Keratinocyte (primary cell): ENCODE measurements around the gene TVP23A. TPM values are rescaled to one million over a fixed set of nuclear protein-coding genes. Genes with fewer than 3 reads are reported as not detected.

Experiments
- DNase-seq: peaks from one replicate; pipeline ENCODE4 v3.0.0-alpha.2; 2011; ENCODE audit warnings: low read depth, missing footprints, low spot score
- FAIRE-seq: peaks from 2 replicates; lab custom pipeline; 2011; peaks lifted over from hg19 to GRCh38; lab: Jason Lieb, UNC
- H2AFZ ChIP-seq: 2 replicates; pipeline ENCODE4 v1.6.0; 2012; ENCODE audit warnings: low read length, control low read depth, inconsistent platforms; ENCODE audit not compliant: control insufficient read depth
- H3K27ac ChIP-seq: 2 replicates; pipeline ENCODE4 v1.5.1; 2011; ENCODE audit warnings: low read length; ENCODE audit not compliant: control insufficient read depth, insufficient read depth
- H3K27me3 ChIP-seq: 3 replicates; pipeline ENCODE4 v1.6.0; 2011; ENCODE audit warnings: low read length; ENCODE audit not compliant: control insufficient read depth, insufficient read depth; ENCODE audit errors: extremely low read depth
- H3K36me3 ChIP-seq, 2 experiments: 2 replicates in 1 of 2; 3 replicates in 1 of 2; pipeline ENCODE4 v1.5.1; 2011; ENCODE audit warnings: low read length in 2 of 2, mild to moderate bottlenecking in 1 of 2; ENCODE audit not compliant: control insufficient read depth in 2 of 2, insufficient read depth in 2 of 2; ENCODE audit errors: extremely low read depth in 1 of 2
- H3K4me1 ChIP-seq: 3 replicates; pipeline ENCODE4 v1.5.1; 2011; ENCODE audit warnings: low read length; ENCODE audit not compliant: control insufficient read depth, insufficient read depth; ENCODE audit errors: extremely low read depth
- H3K4me2 ChIP-seq: 3 replicates; pipeline ENCODE4 v1.6.0; 2011; ENCODE audit warnings: low read depth, low read length; ENCODE audit not compliant: control insufficient read depth, insufficient read depth; ENCODE audit errors: extremely low read depth
- H3K4me3 ChIP-seq, 3 experiments: fragments of 200-600 bp in 1 of 3; sonication (generic) in 1 of 3; 2 replicates in 2 of 3; 3 replicates in 1 of 3; pipeline ENCODE4 v1.5.1; 2011 to 2016; ENCODE audit warnings: low read length in 3 of 3, mild to moderate bottlenecking in 3 of 3, control low read depth in 2 of 3, inconsistent platforms in 1 of 3, low read depth in 1 of 3, mixed read lengths in 1 of 3, mixed run types in 1 of 3, moderate library complexity in 1 of 3; ENCODE audit not compliant: control insufficient read depth in 2 of 3, insufficient read depth in 2 of 3; ENCODE audit errors: extremely low read depth in 1 of 3
- H3K79me2 ChIP-seq: 2 replicates; pipeline ENCODE4 v1.6.0; 2012; ENCODE audit warnings: low read length; ENCODE audit not compliant: control insufficient read depth, insufficient read depth
- H3K9ac ChIP-seq: 3 replicates; pipeline ENCODE4 v1.6.0; 2011; ENCODE audit warnings: low read length; ENCODE audit not compliant: control insufficient read depth, insufficient read depth; ENCODE audit errors: extremely low read depth
- H3K9me1 ChIP-seq: 3 replicates; pipeline ENCODE4 v1.6.0; 2011; ENCODE audit warnings: low read length; ENCODE audit not compliant: control insufficient read depth, insufficient read depth; ENCODE audit errors: extremely low read depth
- H3K9me3 ChIP-seq: 2 replicates; pipeline ENCODE4 v1.5.1; 2012; ENCODE audit warnings: low read depth, low read length; ENCODE audit not compliant: control insufficient read depth
- H4K20me1 ChIP-seq: 3 replicates; pipeline ENCODE4 v1.6.0; 2011; ENCODE audit warnings: low read length; ENCODE audit not compliant: control insufficient read depth, insufficient read depth; ENCODE audit errors: extremely low read depth
- EZH2 ChIP-seq: IDR thresholded peaks from one replicate; pipeline ENCODE4 v1.6.1; 2012; ENCODE audit warnings: inconsistent platforms, mild to moderate bottlenecking, low read length, moderate library complexity
- dilution Hi-C: fragments of 300-500 bp; cut with MboI; formaldehyde crosslinking; loops from one replicate; pipeline ENCODE4 v1.7.0; 2020; ENCODE audit warnings: low sequenced_read_pairs; ENCODE audit not compliant: extremely low pct_ligation_motif_present
- polyA plus RNA-seq, 5 experiments: library from polyadenylated mRNA; depleted of rRNA in 3 of 5; stranded (reverse) in 3 of 5; stranded (forward) in 1 of 5; unstranded in 1 of 5; fragments of >200 nt; gene quantifications; 1 replicate in 1 of 5; 2 replicates in 3 of 5; 3 replicates in 1 of 5; pipeline versions ENCODE4 v1.2.1 to v1.2.3, GENCODE V29; 2011 to 2012; ENCODE audit warnings: missing spikeins in 2 of 5, low read depth in 1 of 5, low replicate concordance in 1 of 5
- TF ChIP-seq, protein P1 (sequence below), 3 experiments: IDR thresholded peaks in 1 of 3; conservative IDR thresholded peaks in 1 of 3; optimal IDR thresholded peaks in 1 of 3; 2 replicates in 2 of 3; 3 replicates in 1 of 3; pipeline versions ENCODE3 to v1.5.1; 2011; ENCODE audit warnings: low read length in 3 of 3, mild to moderate bottlenecking in 3 of 3, moderate library complexity in 2 of 3, control low read depth in 1 of 3, inconsistent platforms in 1 of 3; ENCODE audit not compliant: insufficient read depth in 2 of 3; ENCODE audit errors: extremely low read depth in 1 of 3

The TVP23A gene
- polyA plus RNA-seq, 1 donor (not counting 4 experiments of a cell fraction or from before 2014, with no cell fraction given) = not detected

DNA sequence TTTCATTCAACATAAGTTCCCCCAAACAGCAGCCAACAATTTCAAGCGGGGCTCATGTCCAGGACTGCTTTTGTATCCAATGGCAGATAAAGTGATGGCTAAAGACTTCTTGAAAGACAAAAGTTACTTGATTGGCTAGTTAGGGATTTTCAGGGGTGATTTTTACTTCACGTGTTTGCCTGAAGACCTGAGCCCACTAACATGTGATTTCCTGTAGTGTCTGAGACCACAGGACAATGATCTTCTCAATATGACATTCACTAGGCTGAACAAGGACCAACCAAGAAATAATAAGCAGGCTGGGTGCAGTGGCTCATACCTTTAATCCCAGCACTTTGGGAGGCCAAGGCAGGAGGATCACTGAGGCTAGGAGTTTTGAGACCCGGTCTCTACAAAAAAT, 10.4 kb downstream of the TVP23A start:
- H3K4me2 ChIP-seq = no peak overlapping the region
- dilution Hi-C loops = no loop called here
- TF ChIP-seq, protein P1, sequence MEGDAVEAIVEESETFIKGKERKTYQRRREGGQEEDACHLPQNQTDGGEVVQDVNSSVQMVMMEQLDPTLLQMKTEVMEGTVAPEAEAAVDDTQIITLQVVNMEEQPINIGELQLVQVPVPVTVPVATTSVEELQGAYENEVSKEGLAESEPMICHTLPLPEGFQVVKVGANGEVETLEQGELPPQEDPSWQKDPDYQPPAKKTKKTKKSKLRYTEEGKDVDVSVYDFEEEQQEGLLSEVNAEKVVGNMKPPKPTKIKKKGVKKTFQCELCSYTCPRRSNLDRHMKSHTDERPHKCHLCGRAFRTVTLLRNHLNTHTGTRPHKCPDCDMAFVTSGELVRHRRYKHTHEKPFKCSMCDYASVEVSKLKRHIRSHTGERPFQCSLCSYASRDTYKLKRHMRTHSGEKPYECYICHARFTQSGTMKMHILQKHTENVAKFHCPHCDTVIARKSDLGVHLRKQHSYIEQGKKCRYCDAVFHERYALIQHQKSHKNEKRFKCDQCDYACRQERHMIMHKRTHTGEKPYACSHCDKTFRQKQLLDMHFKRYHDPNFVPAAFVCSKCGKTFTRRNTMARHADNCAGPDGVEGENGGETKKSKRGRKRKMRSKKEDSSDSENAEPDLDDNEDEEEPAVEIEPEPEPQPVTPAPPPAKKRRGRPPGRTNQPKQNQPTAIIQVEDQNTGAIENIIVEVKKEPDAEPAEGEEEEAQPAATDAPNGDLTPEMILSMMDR (optimal IDR thresholded peaks at IDR 0.05 in 1 of 3, IDR thresholded peaks at IDR 0.05 in 1 of 3, conservative IDR thresholded peaks at IDR 0.05 in 1 of 3; ENCODE audit: extremely low read depth in 1 of 3, insufficient read depth in 2 of 3, low read length in 3 of 3) = no peak
- TF ChIP-seq EZH2 = no peak

DNA sequence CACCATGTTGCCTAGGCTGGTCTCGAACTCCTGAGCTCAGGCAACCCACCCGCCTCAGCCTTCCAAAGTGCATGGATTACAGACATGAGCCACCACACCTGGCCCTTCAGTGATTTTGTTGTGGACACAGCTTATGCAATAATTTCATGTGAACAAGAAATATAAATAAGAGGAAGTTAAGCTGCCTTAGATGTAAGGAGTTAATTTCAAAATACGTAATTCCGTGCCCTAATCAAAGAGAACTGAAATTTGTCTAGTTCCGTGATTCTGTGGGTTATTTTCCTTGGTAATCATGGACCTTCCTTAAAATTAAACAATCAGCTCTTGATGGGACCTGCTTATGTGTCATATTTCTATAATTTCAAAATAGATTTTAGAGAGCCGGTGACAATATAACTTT, 11.9 kb downstream of the TVP23A start:
- Histone ChIP-seq H2AFZ (no peak overlapping the region), H3K36me3 (no peaks in the 10 kb centered on the region), H4K20me1 (no peaks in the 10 kb centered on the region), H3K27ac (no peak overlapping the region), H3K4me1 (no peaks in the 10 kb centered on the region), H3K9me3 (no peaks in the 10 kb centered on the region), H3K27me3 (no peaks in the 10 kb centered on the region), H3K79me2 (no peaks in the 10 kb centered on the region), H3K4me2 (no peak overlapping the region), H3K9me1 (no peaks in the 10 kb centered on the region), H3K9ac (no peak overlapping the region), H3K4me3 (no peak overlapping the region)
- no peak for TF ChIP-seq EZH2
- TF ChIP-seq, protein P1 (optimal IDR thresholded peaks at IDR 0.05 in 1 of 3, IDR thresholded peaks at IDR 0.05 in 1 of 3, conservative IDR thresholded peaks at IDR 0.05 in 1 of 3; ENCODE audit: extremely low read depth in 1 of 3, insufficient read depth in 2 of 3, low read length in 3 of 3) = no peak
- dilution Hi-C loops = no loop called here
- FAIRE-seq = no peak
- DNase-seq = no peak

More for the DNA sequence above, 10.4 kb downstream of the TVP23A start:
- Histone ChIP-seq H3K36me3 (no peaks in the 10 kb centered on the region), H3K4me3 (no peak overlapping the region), H3K4me1 (no peaks in the 10 kb centered on the region), H3K9me1 (no peaks in the 10 kb centered on the region), H3K79me2 (no peaks in the 10 kb centered on the region), H3K27me3 (peaks cover 2% of the 10 kb centered on the region), H4K20me1 (no peaks in the 10 kb centered on the region), H2AFZ (no peak overlapping the region), H3K9ac (no peak overlapping the region), H3K27ac (no peak overlapping the region), H3K9me3 (no peaks in the 10 kb centered on the region)
- DNase-seq (no peak), FAIRE-seq (no peak)
